Hepatocyte (in vitro differentiated cells): Measurements from ENCODE around the gene CRBN.

Experiments used
- CTCF ChIP-seq: fragments of 200-600 bp; sonication (generic); IDR thresholded peaks from 2 replicates; pipeline ENCODE4 v1.5.1; 2016; ENCODE audit warnings: antibody characterized with exemption, mild to moderate bottlenecking; ENCODE audit not compliant: poor library complexity
- EZH2 ChIP-seq: fragments of 200-600 bp; sonication (generic); IDR thresholded peaks from 2 replicates; pipeline ENCODE4 v1.6.1; 2016; ENCODE audit warnings: antibody characterized with exemption, mild to moderate bottlenecking, borderline replicate concordance

GRCh38 chr3:3126477-3127431 is 52.7 kb downstream of the CRBN start, which contains the start of gene TRNT1:
- no peak for TF ChIP-seq CTCF
- TF ChIP-seq EZH2 = no peak
